Skeletal muscle satellite cell (primary cell): ENCODE data around the gene UBE2C. TPM values are rescaled to one million over a fixed set of nuclear protein-coding genes. Genes with fewer than 3 reads are reported as not detected.
A peak's percentile ranks its signal among the peaks of the same experiment; 100 is the strongest.
"Not testable (repeated sequence)": the region's sequence is repeated elsewhere in the genome, so short reads cannot be mapped to it uniquely, and the experiment has no call there.

Experiments
- H3K27me3 ChIP-seq: 2 replicates; pipeline ENCODE4 v1.7.0; 2013; ENCODE audit warnings: low read length; ENCODE audit not compliant: control insufficient read depth, insufficient read depth
- H3K36me3 ChIP-seq: 2 replicates; pipeline ENCODE4 v1.7.0; 2013; ENCODE audit warnings: mild to moderate bottlenecking, control low read depth, low read length; ENCODE audit not compliant: insufficient read depth
- H3K4me1 ChIP-seq: 2 replicates; pipeline ENCODE4 v1.7.0; 2013; ENCODE audit warnings: low read length; ENCODE audit not compliant: control insufficient read depth, insufficient read depth
- H3K4me2 ChIP-seq: 2 replicates; pipeline ENCODE4 v1.7.0; 2013; ENCODE audit warnings: mild to moderate bottlenecking, low read length
- H3K4me3 ChIP-seq: 2 replicates; pipeline ENCODE4 v1.7.0; 2013; ENCODE audit warnings: low read length
- H3K9ac ChIP-seq: 2 replicates; pipeline ENCODE4 v1.7.0; 2013; ENCODE audit warnings: mild to moderate bottlenecking, low read depth, low read length, moderate library complexity
- H3K9me3 ChIP-seq: replicated peaks from 2 replicates; pipeline ENCODE4 v1.7.0; 2013; ENCODE audit warnings: mild to moderate bottlenecking, control low read depth, low read length
- total RNA-seq: library from RNA; depleted of rRNA; stranded (reverse); fragments of >200 nt; gene quantifications from 2 replicates; pipeline ENCODE4 v1.2.3, GENCODE V29; 2012; rRNA removed

Gene UBE2C
- total RNA-seq, result 15.7 and 30.6 TPM in 2 replicates

DNA sequence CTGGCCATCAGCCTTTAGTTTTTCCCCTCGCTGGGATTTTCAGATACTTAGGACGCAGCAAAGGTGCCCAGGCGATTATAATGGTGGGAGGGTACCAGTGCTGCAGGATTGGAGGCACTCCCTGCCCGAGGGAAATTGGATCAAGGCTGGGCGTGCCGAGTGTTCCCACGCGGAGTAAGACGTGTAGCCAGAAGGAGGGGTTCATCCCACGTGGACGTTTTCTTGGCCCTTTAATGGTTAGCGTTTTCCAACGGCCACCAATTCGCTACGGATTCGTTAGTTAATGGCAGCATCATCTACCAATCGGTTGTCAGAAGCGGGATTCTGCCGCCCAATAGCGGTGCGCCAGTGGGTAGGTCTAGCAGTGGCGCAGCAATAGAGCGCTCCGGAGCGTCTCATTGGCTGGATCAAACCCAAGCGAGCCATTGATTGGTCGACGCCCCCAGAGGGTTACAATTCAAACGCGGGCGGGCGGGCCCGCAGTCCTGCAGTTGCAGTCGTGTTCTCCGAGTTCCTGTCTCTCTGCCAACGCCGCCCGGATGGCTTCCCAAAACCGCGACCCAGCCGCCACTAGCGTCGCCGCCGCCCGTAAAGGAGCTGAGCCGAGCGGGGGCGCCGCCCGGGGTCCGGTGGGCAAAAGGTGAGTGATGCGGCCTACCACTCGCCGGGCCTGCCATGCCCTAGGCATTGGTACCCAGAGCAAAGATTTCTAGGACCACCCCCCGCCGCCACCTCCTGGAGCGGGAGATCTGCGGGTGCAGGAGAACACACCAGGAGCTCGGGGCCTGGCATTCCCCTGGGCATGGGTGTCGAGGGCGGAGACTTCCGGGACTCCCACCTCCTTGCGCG, at the start of gene UBE2C:
Gene UBE2C (plus strand): TSS at position 488 of the 849 bp plus-strand sequence. CDS start 52 bp downstream, at position 540.
- H3K4me3 ChIP-seq, result peak within 1 kb of the TSS; percentile 78
- peak within 1 kb of the TSS; percentile 83 for H3K9ac ChIP-seq
- peaks cover 20% of the 10 kb centered on the region for H3K4me1 ChIP-seq
- peak within 1 kb of the TSS; percentile 84 for H3K4me2 ChIP-seq
- H3K36me3 ChIP-seq, result peaks cover 31% of the 10 kb centered on the region
- H3K9me3 ChIP-seq, result no peaks in the 10 kb centered on the region
- H3K27me3 ChIP-seq, result no peaks in the 10 kb centered on the region

DNA sequence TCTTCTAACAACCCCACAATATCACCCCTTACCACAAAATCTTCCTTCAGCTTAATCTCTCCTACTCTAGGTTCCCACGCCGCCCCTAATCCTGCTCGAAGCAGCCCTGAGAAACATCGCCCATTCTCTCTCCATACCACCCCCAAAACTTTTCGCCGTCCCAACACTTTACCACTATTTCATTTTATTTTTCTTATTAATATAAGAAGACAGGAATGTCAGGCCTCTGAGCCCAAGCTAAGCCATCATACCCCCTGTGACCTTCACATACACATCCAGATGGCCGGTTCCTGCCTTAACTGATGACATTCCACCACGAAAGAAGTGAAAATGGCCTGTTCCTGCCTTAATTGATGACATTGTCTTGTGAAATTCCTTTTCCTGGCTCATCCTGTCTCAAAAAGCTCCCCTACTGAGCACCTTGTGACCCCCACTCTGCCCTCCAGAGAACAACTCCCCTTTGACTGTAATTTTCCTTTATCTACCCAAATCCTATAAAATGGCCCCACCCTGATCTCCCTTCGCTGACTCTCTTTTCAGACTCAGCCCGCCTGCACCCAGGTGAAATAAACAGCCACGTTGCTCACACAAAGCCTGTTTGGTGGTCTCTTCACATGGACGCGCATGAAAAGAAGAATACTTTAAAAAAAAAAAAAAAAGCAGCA, 47.7 kb upstream of the UBE2C start:
- H3K9me3 ChIP-seq, H3K4me1 ChIP-seq, H3K36me3 ChIP-seq, H3K4me2 ChIP-seq, H3K9ac ChIP-seq, H3K4me3 ChIP-seq: not testable (repeated sequence)
- H3K27me3 ChIP-seq, result peaks cover 21% of the 10 kb centered on the region

DNA sequence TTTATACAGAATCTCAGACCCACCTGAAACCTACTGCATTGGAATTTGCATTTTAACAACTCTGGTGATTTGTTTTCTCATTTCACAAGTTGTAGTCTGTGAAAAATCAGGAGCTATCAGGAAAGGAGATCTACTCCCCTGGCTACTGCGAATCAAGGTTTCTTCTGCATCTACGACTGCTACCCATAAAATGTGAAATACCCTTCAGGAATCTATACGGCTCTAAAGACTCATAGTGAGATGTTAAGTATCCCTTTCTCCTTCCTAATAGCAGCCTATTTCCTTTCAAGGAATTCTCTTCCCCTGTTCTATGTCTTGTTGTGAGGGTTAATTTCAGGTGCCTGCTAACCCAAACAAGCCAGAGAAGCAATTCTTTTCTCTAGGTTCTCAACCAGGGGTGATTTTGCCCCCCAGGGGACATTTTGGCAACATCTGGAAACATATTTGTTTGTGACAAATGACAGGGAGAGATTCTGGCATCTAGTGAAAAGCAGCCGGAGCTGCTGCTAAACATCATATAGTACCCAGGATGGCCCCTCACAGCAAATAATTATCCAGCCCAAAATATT, 47.1 kb upstream of the UBE2C start:
- H3K9ac ChIP-seq, result no peak overlapping the region
- no peaks in the 10 kb centered on the region for H3K9me3 ChIP-seq
- H3K4me1 ChIP-seq, result no peaks in the 10 kb centered on the region
- no peak overlapping the region for H3K4me3 ChIP-seq
- peaks cover 21% of the 10 kb centered on the region for H3K27me3 ChIP-seq
- no peaks in the 10 kb centered on the region for H3K36me3 ChIP-seq
- no peak overlapping the region for H3K4me2 ChIP-seq

DNA sequence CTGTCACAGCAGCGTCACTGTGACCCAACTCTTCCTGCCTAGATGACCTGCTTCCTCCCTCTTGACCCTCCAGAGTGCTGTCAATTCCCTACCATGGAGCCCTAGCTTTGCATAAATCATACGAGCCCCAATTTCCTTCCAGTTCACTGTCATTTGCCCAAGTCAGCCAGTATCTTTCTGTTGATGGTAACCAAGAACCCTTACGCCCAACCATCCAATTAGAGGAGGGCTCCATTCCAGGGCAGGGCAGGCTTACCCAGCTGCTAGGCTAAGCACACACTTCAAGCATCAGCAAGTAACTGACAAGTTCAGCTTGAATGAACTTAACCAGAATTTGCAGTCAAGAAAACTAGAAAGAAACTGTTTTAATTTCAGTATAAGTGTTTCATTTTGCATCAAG, 46.5 kb upstream of the UBE2C start:
- no peaks in the 10 kb centered on the region for H3K36me3 ChIP-seq
- H3K9ac ChIP-seq, result no peak overlapping the region
- no peaks in the 10 kb centered on the region for H3K9me3 ChIP-seq
- no peak overlapping the region for H3K4me2 ChIP-seq
- H3K4me1 ChIP-seq, result no peaks in the 10 kb centered on the region
- H3K4me3 ChIP-seq, result no peak overlapping the region
- H3K27me3 ChIP-seq, result peaks cover 21% of the 10 kb centered on the region

DNA sequence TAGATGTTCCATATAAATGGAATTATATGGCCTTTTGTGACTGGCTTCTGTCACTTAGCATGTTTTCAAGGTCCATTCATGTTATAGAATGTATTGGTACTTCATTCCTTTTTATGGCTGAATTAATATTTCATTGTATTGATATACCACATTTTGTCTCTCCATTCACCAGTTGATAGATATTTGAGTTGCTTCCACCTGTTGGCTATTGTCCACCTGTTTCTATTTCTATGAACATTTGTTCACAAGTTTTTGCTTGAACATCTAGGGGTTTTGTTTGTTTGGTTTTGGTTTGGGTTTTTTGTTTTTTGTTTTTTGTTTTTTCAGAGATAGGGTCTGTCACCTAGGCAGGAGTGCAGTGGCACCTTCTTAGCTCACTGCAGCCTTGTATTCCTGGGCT, 44.0 kb upstream of the UBE2C start:
- Histone ChIP-seq H3K36me3 (no peaks in the 10 kb centered on the region), H3K9ac (no peak overlapping the region), H3K9me3 (no peaks in the 10 kb centered on the region), H3K4me1 (peaks cover 5% of the 10 kb centered on the region), H3K4me3 (no peak overlapping the region), H3K4me2 (no peak overlapping the region), H3K27me3 (peaks cover 18% of the 10 kb centered on the region)

DNA sequence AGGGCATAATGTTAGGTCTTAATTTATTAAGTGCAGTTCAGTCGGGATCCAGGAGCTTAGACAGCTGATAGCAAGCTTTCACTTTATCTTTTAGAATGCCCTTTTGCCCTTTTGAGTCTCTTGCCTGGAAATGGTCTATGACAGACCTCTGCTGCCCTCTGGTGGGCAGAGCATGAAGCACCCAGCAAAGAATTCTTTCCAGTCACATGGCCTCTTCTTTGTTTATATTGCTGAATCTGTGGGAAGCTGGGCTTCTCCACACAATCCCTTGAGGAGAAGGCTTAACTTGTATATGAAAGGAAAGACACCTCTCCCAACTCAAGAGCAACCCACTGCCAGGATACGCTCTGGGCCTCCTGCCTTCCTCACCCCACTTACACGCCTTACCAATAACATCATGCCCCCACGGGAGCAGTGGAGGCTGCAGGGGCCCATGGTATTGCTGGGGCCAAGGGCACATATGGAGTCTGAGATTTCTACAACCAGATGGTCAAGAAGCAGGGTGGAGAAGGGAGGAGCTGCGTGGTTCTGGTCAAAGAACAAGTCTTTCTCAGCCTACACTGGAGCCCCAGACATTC, 41.2 kb upstream of the UBE2C start:
- no peak overlapping the region for H3K9ac ChIP-seq
- peaks cover 10% of the 10 kb centered on the region for H3K27me3 ChIP-seq
- peaks cover 5% of the 10 kb centered on the region for H3K4me1 ChIP-seq
- H3K9me3 ChIP-seq, result no peaks in the 10 kb centered on the region
- H3K4me3 ChIP-seq, result no peak overlapping the region
- H3K4me2 ChIP-seq, result peak overlapping the region; percentile 39
- no peaks in the 10 kb centered on the region for H3K36me3 ChIP-seq

DNA sequence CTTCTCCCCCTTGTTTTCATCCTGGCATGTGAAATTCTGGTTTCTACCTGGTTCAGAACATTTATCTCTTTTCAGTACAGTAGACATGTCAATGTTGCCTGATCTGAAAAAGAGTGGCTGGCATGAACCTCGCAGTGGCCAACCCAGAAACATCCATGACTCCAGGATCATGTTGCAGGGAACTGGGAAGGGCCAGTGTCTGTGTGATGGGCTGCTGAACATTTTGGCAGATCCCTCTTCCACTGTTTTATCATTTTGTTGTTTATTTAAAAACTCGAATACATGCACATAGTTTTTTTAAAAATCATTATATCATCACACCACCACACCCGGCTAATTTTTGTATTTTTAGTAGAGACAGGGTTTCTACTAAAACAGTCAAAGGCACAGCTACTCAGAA, 39.8 kb upstream of the UBE2C start:
- Histone ChIP-seq H3K9ac (no peak overlapping the region), H3K4me2 (no peak overlapping the region), H3K27me3 (peaks cover 4% of the 10 kb centered on the region), H3K4me3 (no peak overlapping the region), H3K4me1 (peaks cover 5% of the 10 kb centered on the region), H3K9me3 (no peaks in the 10 kb centered on the region), H3K36me3 (no peaks in the 10 kb centered on the region)

DNA sequence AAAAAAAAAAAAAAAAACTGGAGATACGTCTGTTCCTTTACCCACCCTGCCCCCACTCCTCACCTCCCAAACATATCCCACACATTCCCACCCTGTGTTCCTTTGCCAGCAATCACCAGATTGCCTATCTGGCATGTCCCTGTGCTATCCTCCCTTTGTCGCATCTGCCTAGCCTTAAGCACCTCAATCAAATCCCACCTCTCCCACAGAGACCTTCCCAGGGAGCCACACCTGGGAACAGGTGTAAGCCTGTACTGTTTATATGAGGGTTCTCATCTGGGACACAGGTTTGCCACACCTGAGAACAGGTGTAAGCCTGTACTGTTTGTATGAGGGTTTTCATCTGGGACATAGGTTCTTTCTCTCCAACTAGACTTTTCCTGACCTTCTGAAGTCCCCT, 37.5 kb upstream of the UBE2C start:
- Histone ChIP-seq H3K4me3 (no peak overlapping the region), H3K27me3 (peaks cover 4% of the 10 kb centered on the region), H3K9me3 (no peaks in the 10 kb centered on the region), H3K36me3 (no peaks in the 10 kb centered on the region), H3K9ac (no peak overlapping the region), H3K4me2 (no peak overlapping the region), H3K4me1 (peaks cover 25% of the 10 kb centered on the region)

DNA sequence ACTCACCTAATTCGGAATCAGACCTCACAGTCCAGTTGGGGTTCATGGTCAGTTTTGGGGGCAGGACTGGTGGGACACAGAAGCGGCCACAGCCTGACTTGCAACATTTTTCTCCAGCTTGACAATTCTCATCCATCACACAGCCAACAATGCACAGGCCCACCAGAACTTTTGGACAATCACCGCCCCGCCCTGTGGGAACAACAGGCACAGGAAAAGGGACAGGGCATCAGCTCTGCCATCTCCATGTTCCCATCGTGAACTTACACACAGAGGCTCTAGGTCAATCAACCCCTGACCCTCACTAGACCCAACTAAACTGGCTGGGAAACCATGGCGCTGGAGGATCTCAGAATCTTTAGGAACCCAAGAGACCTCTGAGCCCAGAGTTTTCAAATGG, 37.0 kb upstream of the UBE2C start:
- Histone ChIP-seq H3K9ac (no peak overlapping the region), H3K36me3 (no peaks in the 10 kb centered on the region), H3K4me3 (no peak overlapping the region), H3K9me3 (no peaks in the 10 kb centered on the region), H3K4me2 (no peak overlapping the region), H3K4me1 (peaks cover 29% of the 10 kb centered on the region), H3K27me3 (peaks cover 4% of the 10 kb centered on the region)

DNA sequence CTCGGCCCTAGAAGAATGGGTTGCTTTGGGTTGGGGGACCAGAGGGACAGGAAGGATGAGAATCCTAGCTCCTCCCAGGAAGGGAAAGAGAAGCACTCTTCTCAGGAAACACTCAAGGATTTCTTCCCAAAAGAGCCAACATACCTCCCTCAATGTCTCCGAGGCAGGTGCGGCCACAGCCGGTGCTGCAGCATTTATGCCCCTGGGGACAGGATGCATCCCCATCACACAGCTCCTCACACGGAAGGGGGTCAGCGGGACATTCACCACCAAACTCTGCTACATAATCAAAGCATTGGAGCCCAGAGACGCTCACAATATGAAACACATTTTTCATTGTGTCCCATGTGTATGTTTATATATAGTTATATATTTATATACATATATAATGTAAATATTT, 35.5 kb upstream of the UBE2C start:
- Histone ChIP-seq H3K9ac (no peak overlapping the region), H3K9me3 (no peaks in the 10 kb centered on the region), H3K4me1 (peaks cover 39% of the 10 kb centered on the region), H3K4me2 (no peak overlapping the region), H3K4me3 (no peak overlapping the region), H3K27me3 (peaks cover 4% of the 10 kb centered on the region), H3K36me3 (no peaks in the 10 kb centered on the region)
